DMS79 treated with DMSO at 0.1 percent for 48 hours (cell line): Measurements from ENCODE around the gene CABLES2.

ENCODE experiments used
- DNase-seq: peaks from one replicate; lab custom pipeline; 2025; lab: John Stamatoyannopoulos, UW

The CABLES2 gene

GRCh38 chr20:62407221-62407992, at the start of gene CABLES2:
Gene CABLES2, minus strand, starts transcription at chr20:62407285. Its CDS starts 9 bp downstream, at chr20:62407276.
- DNase-seq, result peak; percentile 78

- no peak for DNase-seq
These were observed 48.8 kb upstream of the CABLES2 start for GRCh38 chr20:62455929-62456328.

GRCh38 chr20:62454904-62455636, 48.0 kb upstream of the CABLES2 start:
- DNase-seq, result no peak

- DNase-seq, result no peak
These were observed 46.2 kb upstream of the CABLES2 start for GRCh38 chr20:62453186-62453808.

GRCh38 chr20:62452475-62453095, 45.5 kb upstream of the CABLES2 start:
- DNase-seq, result no peak

- DNase-seq, result no peak
These were observed 44.9 kb upstream of the CABLES2 start for GRCh38 chr20:62451970-62452369.

- no peak for DNase-seq
These were observed 44.2 kb upstream of the CABLES2 start for GRCh38 chr20:62451156-62451767.

- no peak for DNase-seq
These were observed 43.0 kb upstream of the CABLES2 start for GRCh38 chr20:62449951-62450691.

- DNase-seq, result no peak
These were observed 41.7 kb upstream of the CABLES2 start for GRCh38 chr20:62448788-62449187.

GRCh38 chr20:62448038-62448437, 41.0 kb upstream of the CABLES2 start:
- no peak for DNase-seq

GRCh38 chr20:62446888-62447869, 40.1 kb upstream of the CABLES2 start:
- DNase-seq, result no peak

GRCh38 chr20:62446481-62446880, 39.4 kb upstream of the CABLES2 start:
- DNase-seq, result no peak

GRCh38 chr20:62445553-62446340, 38.7 kb upstream of the CABLES2 start:
- no peak for DNase-seq

GRCh38 chr20:62444286-62444685, 37.2 kb upstream of the CABLES2 start:
- no peak for DNase-seq

GRCh38 chr20:62441987-62442539, 35.0 kb upstream of the CABLES2 start:
- DNase-seq, result no peak

GRCh38 chr20:62439218-62439617, 32.1 kb upstream of the CABLES2 start:
- DNase-seq, result peak; percentile 49

- DNase-seq, result peak; percentile 88
These were observed 30.8 kb upstream of the CABLES2 start for GRCh38 chr20:62437927-62438326.

GRCh38 chr20:62437496-62437895, 30.4 kb upstream of the CABLES2 start:
- no peak for DNase-seq

- DNase-seq, result no peak
These were observed 29.6 kb upstream of the CABLES2 start for GRCh38 chr20:62436692-62437091.
